HCT116 (cell line): ENCODE measurements around the gene CFAP43.

ENCODE experiments used
- CBX3 ChIP-seq: IDR thresholded peaks from 2 replicates; pipeline ENCODE4 v1.6.1; 2012; ENCODE audit warnings: low read depth
- CEBPB ChIP-seq: IDR thresholded peaks from 2 replicates; pipeline ENCODE4 v1.6.1; 2012; ENCODE audit warnings: low read depth
- JUND ChIP-seq: IDR thresholded peaks from 2 replicates; pipeline ENCODE4 v1.6.1; 2012
- POLR2A ChIP-seq: IDR thresholded peaks from 2 replicates; pipeline ENCODE4 v1.7.0; 2011; ENCODE audit warnings: borderline replicate concordance; ENCODE audit not compliant: insufficient read depth, insufficient read length; ENCODE audit errors: extremely low read depth
- RAD21 ChIP-seq: IDR thresholded peaks from 2 replicates; pipeline ENCODE4 v1.6.1; 2012; ENCODE audit warnings: low read depth, mild to moderate bottlenecking
- SRF ChIP-seq: IDR thresholded peaks from 2 replicates; pipeline ENCODE4 v1.6.1; 2012; ENCODE audit warnings: low read depth
- TCF7L2 ChIP-seq: IDR thresholded peaks from 2 replicates; pipeline ENCODE4 v1.7.0; 2011; ENCODE audit warnings: borderline replicate concordance, inconsistent platforms; ENCODE audit not compliant: insufficient read depth, insufficient read length; ENCODE audit errors: extremely low read depth
- TF ChIP-seq, protein P1 (sequence below), 3 experiments: fragments of 200-600 bp in 1 of 3; sonication (generic) in 1 of 3; IDR thresholded peaks in 2 of 3; conservative IDR thresholded peaks in 1 of 3; 2 replicates each; pipeline ENCODE4 v1.5.1; 2012 to 2017; ENCODE audit warnings: low read depth in 2 of 3, low read length in 2 of 3, antibody characterized with exemption in 1 of 3, borderline replicate concordance in 1 of 3, control low read depth in 1 of 3, mild to moderate bottlenecking in 1 of 3, mixed read lengths in 1 of 3, mixed run types in 1 of 3, moderate library complexity in 1 of 3; ENCODE audit not compliant: insufficient read depth in 1 of 3

DNA sequence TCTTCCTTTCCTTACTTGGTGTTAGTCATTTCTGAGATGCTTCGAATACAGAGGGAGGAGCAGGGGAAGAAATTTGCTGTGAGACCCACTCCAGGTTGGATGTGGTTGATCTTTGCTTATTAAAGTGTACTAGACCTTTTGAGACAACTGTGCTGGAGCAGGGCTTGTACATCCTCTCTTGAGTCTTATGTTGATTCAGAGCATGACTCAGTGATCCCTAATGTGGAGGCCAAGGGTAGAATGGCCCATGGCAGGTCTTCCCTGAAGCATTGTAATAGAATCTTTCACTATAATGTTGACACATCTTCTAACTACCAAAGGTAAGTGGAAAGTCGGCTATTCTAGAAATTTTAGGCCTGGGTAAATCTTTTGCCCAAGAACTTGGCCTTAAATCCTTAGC, 127.2 kb downstream of the CFAP43 start:
- TF ChIP-seq, protein P1, sequence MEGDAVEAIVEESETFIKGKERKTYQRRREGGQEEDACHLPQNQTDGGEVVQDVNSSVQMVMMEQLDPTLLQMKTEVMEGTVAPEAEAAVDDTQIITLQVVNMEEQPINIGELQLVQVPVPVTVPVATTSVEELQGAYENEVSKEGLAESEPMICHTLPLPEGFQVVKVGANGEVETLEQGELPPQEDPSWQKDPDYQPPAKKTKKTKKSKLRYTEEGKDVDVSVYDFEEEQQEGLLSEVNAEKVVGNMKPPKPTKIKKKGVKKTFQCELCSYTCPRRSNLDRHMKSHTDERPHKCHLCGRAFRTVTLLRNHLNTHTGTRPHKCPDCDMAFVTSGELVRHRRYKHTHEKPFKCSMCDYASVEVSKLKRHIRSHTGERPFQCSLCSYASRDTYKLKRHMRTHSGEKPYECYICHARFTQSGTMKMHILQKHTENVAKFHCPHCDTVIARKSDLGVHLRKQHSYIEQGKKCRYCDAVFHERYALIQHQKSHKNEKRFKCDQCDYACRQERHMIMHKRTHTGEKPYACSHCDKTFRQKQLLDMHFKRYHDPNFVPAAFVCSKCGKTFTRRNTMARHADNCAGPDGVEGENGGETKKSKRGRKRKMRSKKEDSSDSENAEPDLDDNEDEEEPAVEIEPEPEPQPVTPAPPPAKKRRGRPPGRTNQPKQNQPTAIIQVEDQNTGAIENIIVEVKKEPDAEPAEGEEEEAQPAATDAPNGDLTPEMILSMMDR (IDR thresholded peaks at IDR 0.05 in 2 of 3, conservative IDR thresholded peaks at IDR 0.05 in 1 of 3; ENCODE audit: borderline replicate concordance in 1 of 3, insufficient read depth in 1 of 3, low read depth in 2 of 3, low read length in 2 of 3), result no peak
- TF ChIP-seq SRF, result no peak
- no peak for TF ChIP-seq CEBPB
- no peak for TF ChIP-seq JUND
- TF ChIP-seq POLR2A, result no peak
- no peak for TF ChIP-seq RAD21
- no peak for TF ChIP-seq CBX3
- TF ChIP-seq TCF7L2, result no peak
